ENCODE results near the gene WSCD1.

The WSCD1 gene

DNA sequence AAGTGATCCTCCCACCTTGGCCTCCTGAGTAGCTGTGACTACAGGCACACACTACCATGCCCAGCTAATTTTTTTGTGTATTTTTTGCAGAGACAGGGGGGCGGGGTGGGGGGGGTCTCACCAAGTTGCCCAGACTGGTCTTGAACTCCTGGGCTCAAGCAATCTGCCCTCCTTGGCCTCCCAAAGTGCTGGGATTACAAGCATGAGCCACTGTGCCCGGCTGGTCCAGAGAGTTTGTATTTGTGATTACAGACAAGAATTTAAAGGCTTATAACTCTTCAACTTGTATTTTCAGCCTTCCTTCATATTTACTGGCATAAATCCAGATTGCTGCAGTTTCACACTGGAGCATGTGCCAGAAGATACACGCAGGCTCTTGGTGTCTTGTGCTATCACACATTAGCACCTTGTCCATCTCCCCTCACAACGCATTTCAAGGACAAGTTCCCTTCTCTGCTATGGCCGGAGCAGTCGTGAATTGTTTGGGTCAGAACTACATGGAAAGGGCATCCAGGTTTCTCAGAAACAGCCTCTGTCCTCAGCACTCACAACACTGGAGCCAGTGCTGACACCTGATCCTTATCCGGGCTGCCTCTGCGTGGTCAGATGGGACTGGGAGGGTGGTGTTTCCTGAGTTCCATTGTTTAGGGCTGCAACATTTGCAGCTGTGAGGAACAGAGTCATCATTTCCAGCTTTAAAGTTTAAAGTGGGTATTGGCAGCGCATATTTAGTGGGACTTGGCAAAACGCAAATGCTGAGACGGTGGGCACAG lies 28.1 kb downstream of the WSCD1 start:
- H3K9me3 ChIP-seq (ENCODE audit: insufficient read depth, low read depth, low read length) = no peaks in the 10 kb centered on the region
- peaks cover 23% of the 10 kb centered on the region for H3K36me3 ChIP-seq (ENCODE audit: insufficient read depth, low read length)
- H3K9ac ChIP-seq (ENCODE audit: low read depth, low read length) = peak overlapping the region; percentile 25; the same call in 1 of the 2 replicates
- H3K4me1 ChIP-seq (ENCODE audit: insufficient read depth, low read length) = peaks cover 35% of the 10 kb centered on the region
- no peak overlapping the region for H3K27ac ChIP-seq (ENCODE audit: low read depth, low read length)
- no peak overlapping the region for H3K4me3 ChIP-seq (ENCODE audit: low read length)
- 83% methylated on average over 11 of the region's 11 CpGs for WGBS
- no peaks in the 10 kb centered on the region for H3K27me3 ChIP-seq (ENCODE audit: insufficient read depth, low read length)

DNA sequence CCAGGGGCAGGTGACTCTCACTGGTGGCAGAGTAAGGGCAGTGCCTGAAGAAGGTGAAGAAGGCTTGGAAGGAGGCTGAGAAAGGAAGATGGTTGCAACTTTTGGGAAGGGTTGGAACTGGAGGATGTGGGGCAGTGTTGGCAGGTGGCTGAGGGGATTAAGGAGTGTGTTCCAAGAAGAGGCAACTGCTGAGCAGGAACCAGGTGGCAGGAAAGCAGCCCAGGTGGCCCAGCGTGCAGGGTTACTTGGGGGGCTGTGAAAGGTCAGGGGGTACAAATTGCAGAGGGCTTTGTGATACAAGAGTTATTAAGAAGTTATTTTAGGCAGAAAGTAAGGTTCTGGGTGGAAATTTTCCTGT lies 28.6 kb downstream of the WSCD1 start:
- H3K4me3 ChIP-seq (ENCODE audit: low read length) = no peak overlapping the region
- H3K36me3 ChIP-seq (ENCODE audit: insufficient read depth, low read length) = peaks cover 21% of the 10 kb centered on the region
- H3K27me3 ChIP-seq (ENCODE audit: insufficient read depth, low read length) = no peaks in the 10 kb centered on the region
- 90% methylated on average over 1 of the region's 1 CpG for WGBS
- no peak overlapping the region for H3K27ac ChIP-seq (ENCODE audit: low read depth, low read length)
- H3K4me1 ChIP-seq (ENCODE audit: insufficient read depth, low read length) = peaks cover 35% of the 10 kb centered on the region
- no peaks in the 10 kb centered on the region for H3K9me3 ChIP-seq (ENCODE audit: insufficient read depth, low read depth, low read length)
- H3K9ac ChIP-seq (ENCODE audit: low read depth, low read length) = peak overlapping the region; percentile 25; the same call in 1 of the 2 replicates

DNA sequence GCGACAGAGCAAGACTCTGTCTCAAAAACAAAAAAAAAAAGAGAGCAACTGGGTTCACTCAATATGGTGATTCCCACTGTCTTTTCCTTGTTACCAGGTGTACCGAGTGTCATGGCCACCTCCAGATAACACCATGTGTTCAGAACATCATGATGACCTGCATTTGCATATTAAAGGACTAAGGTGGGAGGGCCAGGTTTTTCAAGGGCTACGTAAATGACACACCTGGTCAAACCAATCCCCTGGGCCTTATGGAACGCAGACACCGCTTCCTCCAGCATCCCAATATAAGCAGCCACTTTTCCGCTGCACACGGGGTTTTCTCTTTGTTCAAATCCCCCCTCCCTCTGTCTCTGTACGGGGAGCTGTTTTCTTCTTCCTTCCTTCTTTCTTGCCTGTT lies 29.3 kb downstream of the WSCD1 start:
- no peak overlapping the region for H3K4me3 ChIP-seq (ENCODE audit: low read length)
- H3K27me3 ChIP-seq (ENCODE audit: insufficient read depth, low read length) = no peaks in the 10 kb centered on the region
- H3K4me1 ChIP-seq (ENCODE audit: insufficient read depth, low read length) = peaks cover 35% of the 10 kb centered on the region
- no peak overlapping the region for H3K9ac ChIP-seq (ENCODE audit: low read depth, low read length)
- 92% methylated on average over 8 of the region's 8 CpGs for WGBS
- H3K27ac ChIP-seq (ENCODE audit: low read depth, low read length) = no peak overlapping the region
- H3K9me3 ChIP-seq (ENCODE audit: insufficient read depth, low read depth, low read length) = no peaks in the 10 kb centered on the region
- H3K36me3 ChIP-seq (ENCODE audit: insufficient read depth, low read length) = peaks cover 21% of the 10 kb centered on the region

DNA sequence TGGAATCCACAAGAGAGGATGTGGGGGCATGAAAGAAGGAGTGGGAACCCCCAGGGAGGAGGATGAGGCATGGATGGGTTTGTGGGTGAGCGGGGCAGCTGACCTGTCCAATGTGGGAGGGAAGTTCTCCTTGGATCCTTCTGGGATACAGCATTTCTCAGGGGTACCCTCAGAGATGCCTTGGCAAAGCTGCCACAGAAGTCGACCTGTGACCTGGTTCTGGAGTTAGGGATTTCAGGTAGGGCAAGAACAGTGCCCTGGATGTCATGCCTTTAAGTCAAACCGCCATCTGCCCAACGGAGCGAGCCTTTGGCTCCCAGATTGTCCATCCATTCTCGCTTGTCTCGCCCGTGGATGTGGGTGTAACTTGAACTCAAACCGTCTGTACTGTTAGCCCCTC lies 30.0 kb downstream of the WSCD1 start:
- H3K27ac ChIP-seq (ENCODE audit: low read depth, low read length) = no peak overlapping the region
- H3K9me3 ChIP-seq (ENCODE audit: insufficient read depth, low read depth, low read length) = no peaks in the 10 kb centered on the region
- H3K36me3 ChIP-seq (ENCODE audit: insufficient read depth, low read length) = peaks cover 17% of the 10 kb centered on the region
- no peaks in the 10 kb centered on the region for H3K27me3 ChIP-seq (ENCODE audit: insufficient read depth, low read length)
- H3K9ac ChIP-seq (ENCODE audit: low read depth, low read length) = no peak overlapping the region
- WGBS = 94% methylated on average over 9 of the region's 9 CpGs
- no peak overlapping the region for H3K4me3 ChIP-seq (ENCODE audit: low read length)
- peaks cover 35% of the 10 kb centered on the region for H3K4me1 ChIP-seq (ENCODE audit: insufficient read depth, low read length)

DNA sequence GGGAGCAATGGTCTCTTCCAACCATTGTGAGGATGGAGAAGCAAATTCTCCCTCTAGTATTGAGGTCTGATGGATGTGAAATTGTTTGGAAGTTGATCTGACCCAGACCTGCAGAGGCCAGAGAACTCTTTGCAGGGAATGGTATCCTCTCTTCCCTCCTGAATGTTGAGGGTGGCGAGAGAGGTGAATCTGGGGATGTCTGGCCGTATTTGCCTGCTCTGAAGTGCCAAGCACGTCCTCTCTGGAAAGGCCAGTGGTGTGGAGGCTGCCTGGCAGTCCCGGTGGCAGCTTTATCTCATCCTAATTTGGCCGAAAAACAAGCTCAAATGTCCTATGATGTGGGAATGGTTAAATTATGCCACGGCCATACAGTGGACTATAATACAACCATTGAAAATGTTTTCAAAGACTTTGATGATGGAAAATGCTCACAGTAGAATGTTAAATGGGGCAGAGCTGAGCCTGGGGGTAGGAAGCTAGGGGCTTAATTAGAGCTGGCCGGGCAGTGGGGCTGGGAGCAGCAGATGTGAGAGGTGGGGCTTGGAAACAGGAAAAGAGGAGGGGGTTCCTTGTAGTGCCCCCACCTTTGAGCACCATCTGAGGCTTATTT lies 30.8 kb downstream of the WSCD1 start:
- Histone ChIP-seq H3K27ac (ENCODE audit: low read depth, low read length) (no peak overlapping the region), H3K9me3 (ENCODE audit: insufficient read depth, low read depth, low read length) (no peaks in the 10 kb centered on the region), H3K9ac (ENCODE audit: low read depth, low read length) (peak overlapping the region; percentile 48; the same call in 1 of the 2 replicates), H3K4me1 (ENCODE audit: insufficient read depth, low read length) (peaks cover 35% of the 10 kb centered on the region), H3K36me3 (ENCODE audit: insufficient read depth, low read length) (peaks cover 9% of the 10 kb centered on the region), H3K27me3 (ENCODE audit: insufficient read depth, low read length) (no peaks in the 10 kb centered on the region), H3K4me3 (ENCODE audit: low read length) (no peak overlapping the region)
- 88% methylated on average over 7 of the region's 7 CpGs for WGBS

DNA sequence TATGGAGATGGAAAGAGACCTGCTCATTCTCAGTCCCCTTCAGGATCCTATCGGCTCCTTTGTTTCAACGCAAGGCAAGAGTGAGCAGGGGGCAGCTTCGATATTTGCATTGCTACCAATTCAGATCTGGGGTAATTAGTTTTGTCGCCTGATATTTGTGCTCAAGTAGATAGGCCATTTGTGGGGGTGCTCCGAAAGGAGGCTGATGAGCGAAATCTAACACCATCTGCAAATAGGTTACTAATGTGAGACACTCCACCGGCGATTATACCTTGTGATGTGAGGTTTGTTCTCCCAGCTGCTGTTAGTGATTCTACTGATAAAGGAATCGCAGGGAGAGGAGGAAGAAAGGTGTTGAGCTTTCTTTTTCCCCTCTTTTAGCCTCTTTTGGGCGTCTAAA lies 31.5 kb downstream of the WSCD1 start:
- Histone ChIP-seq H3K4me3 (ENCODE audit: low read length) (0 out of 2 replicates have a peak overlapping the region, but pooled peaks have one; percentile 0), H3K4me1 (ENCODE audit: insufficient read depth, low read length) (peaks cover 35% of the 10 kb centered on the region), H3K27me3 (ENCODE audit: insufficient read depth, low read length) (no peaks in the 10 kb centered on the region), H3K27ac (ENCODE audit: low read depth, low read length) (peak overlapping the region; percentile 61; the same call in 1 of the 2 replicates), H3K9me3 (ENCODE audit: insufficient read depth, low read depth, low read length) (no peaks in the 10 kb centered on the region), H3K9ac (ENCODE audit: low read depth, low read length) (peak overlapping the region; percentile 48), H3K36me3 (ENCODE audit: insufficient read depth, low read length) (peaks cover 14% of the 10 kb centered on the region)
- WGBS = 31% methylated on average over 9 of the region's 10 CpGs

DNA sequence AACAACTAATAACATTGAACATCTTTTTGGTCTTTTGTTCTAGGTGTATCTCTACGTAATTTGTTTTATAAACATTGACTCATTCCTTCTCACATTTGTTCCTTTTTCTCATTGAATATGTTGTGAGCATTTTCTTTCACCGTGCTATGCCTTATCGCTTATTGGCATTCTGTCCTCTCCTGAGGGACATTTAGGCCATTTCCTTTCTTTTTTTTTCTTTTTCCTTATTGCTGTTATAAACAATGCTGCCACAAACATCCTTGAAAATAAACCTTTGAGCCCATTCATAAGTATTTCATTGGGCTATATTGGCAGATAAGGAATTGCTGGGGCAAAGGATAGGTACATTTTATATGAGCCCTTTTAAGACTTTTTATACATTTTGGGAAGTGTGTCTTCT lies 32.4 kb downstream of the WSCD1 start:
- no peaks in the 10 kb centered on the region for H3K9me3 ChIP-seq (ENCODE audit: insufficient read depth, low read depth, low read length)
- H3K4me1 ChIP-seq (ENCODE audit: insufficient read depth, low read length) = peaks cover 35% of the 10 kb centered on the region
- H3K36me3 ChIP-seq (ENCODE audit: insufficient read depth, low read length) = peaks cover 11% of the 10 kb centered on the region
- H3K9ac ChIP-seq (ENCODE audit: low read depth, low read length) = no peak overlapping the region
- H3K27me3 ChIP-seq (ENCODE audit: insufficient read depth, low read length) = no peaks in the 10 kb centered on the region
- WGBS = 93% methylated on average over 2 of the region's 3 CpGs
- no peak overlapping the region for H3K4me3 ChIP-seq (ENCODE audit: low read length)
- H3K27ac ChIP-seq (ENCODE audit: low read depth, low read length) = no peak overlapping the region

DNA sequence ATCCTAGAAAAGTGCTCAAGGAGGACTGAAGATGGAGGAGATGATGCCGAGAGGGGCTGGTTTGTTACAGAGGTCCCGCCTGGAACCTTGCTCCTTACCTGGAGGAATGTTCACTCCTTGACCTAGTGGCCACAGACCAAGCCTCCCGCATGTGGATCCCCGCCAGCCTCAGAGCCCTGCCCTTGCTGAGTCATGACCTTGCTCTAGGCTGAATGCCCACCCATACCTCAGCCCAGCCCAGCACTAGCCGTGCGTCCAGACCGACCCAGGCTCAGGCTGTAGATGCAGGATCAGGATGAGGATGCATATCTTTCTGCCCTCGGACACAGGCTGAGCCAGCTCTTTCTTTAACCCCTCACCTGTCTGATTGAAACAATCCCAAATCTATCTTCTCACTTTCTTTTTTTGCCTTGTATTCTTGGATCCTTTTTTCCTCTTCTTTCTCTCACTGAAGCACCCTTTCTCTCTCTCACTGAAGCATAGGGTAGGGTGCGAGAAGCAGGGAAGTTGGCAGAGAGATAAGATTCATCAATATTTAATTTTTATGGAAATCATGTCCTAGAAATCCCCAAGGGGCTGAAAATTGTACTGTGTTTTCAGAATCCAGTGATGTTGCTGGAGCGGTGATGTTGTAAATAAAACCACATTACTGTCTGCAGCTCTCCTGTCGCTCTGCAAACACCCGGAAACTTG lies 34.9 kb downstream of the WSCD1 start:
- no peak overlapping the region for H3K27ac ChIP-seq (ENCODE audit: low read depth, low read length)
- WGBS = 91% methylated on average over 11 of the region's 12 CpGs
- H3K4me1 ChIP-seq (ENCODE audit: insufficient read depth, low read length) = peaks cover 27% of the 10 kb centered on the region
- no peak overlapping the region for H3K4me3 ChIP-seq (ENCODE audit: low read length)
- no peaks in the 10 kb centered on the region for H3K9me3 ChIP-seq (ENCODE audit: insufficient read depth, low read depth, low read length)
- peaks cover 11% of the 10 kb centered on the region for H3K36me3 ChIP-seq (ENCODE audit: insufficient read depth, low read length)
- no peak overlapping the region for H3K9ac ChIP-seq (ENCODE audit: low read depth, low read length)
- no peaks in the 10 kb centered on the region for H3K27me3 ChIP-seq (ENCODE audit: insufficient read depth, low read length)

DNA sequence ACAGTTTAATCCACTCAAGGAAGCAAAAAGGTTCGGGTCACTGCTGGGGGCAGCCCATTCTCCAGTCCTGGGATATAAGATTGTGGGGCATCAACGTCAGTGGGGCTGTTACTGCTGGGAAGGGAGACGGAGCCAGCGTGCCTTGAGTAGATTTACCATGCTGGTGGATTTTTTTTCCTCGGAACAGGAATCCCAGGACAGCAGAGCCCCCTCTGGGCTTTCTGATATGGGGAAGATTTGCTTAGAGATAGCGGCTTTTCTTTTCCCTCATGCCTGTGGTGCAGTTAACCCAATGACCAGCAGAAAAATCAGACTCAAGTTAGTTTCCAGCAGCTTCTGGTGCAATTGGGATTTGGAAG lies 35.4 kb downstream of the WSCD1 start:
- WGBS = 82% methylated on average over 6 of the region's 6 CpGs
- no peak overlapping the region for H3K4me3 ChIP-seq (ENCODE audit: low read length)

DNA sequence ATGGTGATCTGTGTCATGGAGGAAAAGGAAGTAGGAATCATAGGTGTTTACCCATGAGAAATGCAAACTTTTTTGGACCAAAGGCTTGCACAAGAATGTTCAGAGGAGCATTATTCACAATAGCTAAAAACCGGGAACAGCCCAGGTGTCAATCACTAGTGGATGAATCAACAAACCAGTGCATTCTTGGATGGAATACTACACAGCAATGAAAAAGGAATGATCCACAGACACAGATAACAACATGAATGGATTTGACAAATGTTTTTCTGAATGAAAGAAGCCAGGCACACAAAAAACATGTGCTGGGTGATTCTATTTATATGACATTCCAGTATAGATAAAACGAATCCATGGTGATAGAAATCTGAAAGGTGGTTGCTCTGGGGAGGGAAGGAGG lies 36.0 kb downstream of the WSCD1 start:
- WGBS = 94% methylated on average over 2 of the region's 2 CpGs
- Histone ChIP-seq H3K27me3 (ENCODE audit: insufficient read depth, low read length) (no peaks in the 10 kb centered on the region), H3K9me3 (ENCODE audit: insufficient read depth, low read depth, low read length) (no peaks in the 10 kb centered on the region), H3K4me1 (ENCODE audit: insufficient read depth, low read length) (peaks cover 18% of the 10 kb centered on the region), H3K9ac (ENCODE audit: low read depth, low read length) (no peak overlapping the region), H3K4me3 (ENCODE audit: low read length) (no peak overlapping the region), H3K36me3 (ENCODE audit: insufficient read depth, low read length) (peaks cover 15% of the 10 kb centered on the region), H3K27ac (ENCODE audit: low read depth, low read length) (no peak overlapping the region)

More for the DNA sequence above, 35.4 kb downstream of the WSCD1 start:
- Histone ChIP-seq H3K36me3 (ENCODE audit: insufficient read depth, low read length) (peaks cover 11% of the 10 kb centered on the region), H3K4me1 (ENCODE audit: insufficient read depth, low read length) (peaks cover 23% of the 10 kb centered on the region), H3K27me3 (ENCODE audit: insufficient read depth, low read length) (no peaks in the 10 kb centered on the region), H3K9me3 (ENCODE audit: insufficient read depth, low read depth, low read length) (no peaks in the 10 kb centered on the region), H3K27ac (ENCODE audit: low read depth, low read length) (no peak overlapping the region), H3K9ac (ENCODE audit: low read depth, low read length) (no peak overlapping the region)

DNA sequence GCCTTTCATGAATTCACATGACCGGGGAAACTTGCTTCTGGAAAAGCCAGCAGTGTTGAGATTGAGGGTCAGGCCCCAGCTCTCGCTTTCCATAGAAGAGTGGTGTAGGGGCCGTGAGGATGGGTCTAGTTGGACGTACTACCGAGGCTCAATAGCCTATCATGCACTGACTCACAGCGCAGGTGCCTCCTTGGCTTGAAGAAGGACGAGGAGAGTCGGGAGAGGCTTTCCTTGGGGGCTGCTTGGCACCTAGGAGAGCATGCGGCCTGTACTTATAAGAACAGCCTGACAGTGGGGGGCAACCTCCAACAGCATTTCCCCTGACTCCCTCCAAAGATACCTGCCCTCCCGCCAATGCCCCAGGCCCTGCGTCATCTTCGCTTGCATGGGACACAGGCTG lies 37.6 kb downstream of the WSCD1 start:
- Histone ChIP-seq H3K4me1 (ENCODE audit: insufficient read depth, low read length) (peaks cover 2% of the 10 kb centered on the region), H3K27me3 (ENCODE audit: insufficient read depth, low read length) (no peaks in the 10 kb centered on the region), H3K4me3 (ENCODE audit: low read length) (no peak overlapping the region), H3K9me3 (ENCODE audit: insufficient read depth, low read depth, low read length) (no peaks in the 10 kb centered on the region), H3K9ac (ENCODE audit: low read depth, low read length) (no peak overlapping the region), H3K36me3 (ENCODE audit: insufficient read depth, low read length) (peaks cover 23% of the 10 kb centered on the region), H3K27ac (ENCODE audit: low read depth, low read length) (no peak overlapping the region)
- 95% methylated on average over 12 of the region's 12 CpGs for WGBS

Measured in HUES64 (cell line).